ENCODE results near the gene MAD1L1.

GRCh38 chr7:1867370-1868260, 365.1 kb downstream of the MAD1L1 start:
- TF ChIP-seq CTCF (tag by site-specific recombination; IDR thresholded peaks at IDR 0.05) (no peak), REST (tag by site-specific recombination; IDR thresholded peaks at IDR 0.05) (no peak)

All from HEK293 (cell line).